GM19455 (cell line): Measurements from ENCODE around the gene MRAP.

Experiments
- ATAC-seq: cut with Tn5 transposase; IDR thresholded peaks from one replicate; pipeline ENCODE4 v1.9.1; 2021; ENCODE audit not compliant: unreplicated experiment

Gene MRAP

GRCh38 chr21:32321480-32321879 is 22.8 kb downstream of the MRAP start:
- ATAC-seq, result no peak

- no peak for ATAC-seq
These were observed 23.4 kb downstream of the MRAP start for GRCh38 chr21:32322103-32322502.

GRCh38 chr21:32322676-32323075 is 24.0 kb downstream of the MRAP start:
- no peak for ATAC-seq

- no peak for ATAC-seq
These were observed 27.1 kb downstream of the MRAP start for GRCh38 chr21:32325706-32326105.

GRCh38 chr21:32328595-32328994 is 29.9 kb downstream of the MRAP start:
- no peak for ATAC-seq

GRCh38 chr21:32329331-32329730 is 30.7 kb downstream of the MRAP start:
- no peak for ATAC-seq

- no peak for ATAC-seq
These were observed 31.1 kb downstream of the MRAP start for GRCh38 chr21:32329776-32330175.

GRCh38 chr21:32330784-32331311 is 32.2 kb downstream of the MRAP start:
- no peak for ATAC-seq

GRCh38 chr21:32331444-32332305 is 33.0 kb downstream of the MRAP start:
- no peak for ATAC-seq

GRCh38 chr21:32332463-32332951 is 33.9 kb downstream of the MRAP start:
- ATAC-seq, result no peak

GRCh38 chr21:32333953-32334673 is 35.5 kb downstream of the MRAP start:
- no peak for ATAC-seq

GRCh38 chr21:32334980-32335531 is 36.4 kb downstream of the MRAP start:
- ATAC-seq, result no peak

GRCh38 chr21:32335601-32336575 is 37.2 kb downstream of the MRAP start:
- ATAC-seq, result no peak

- ATAC-seq, result no peak
These were observed 38.1 kb downstream of the MRAP start for GRCh38 chr21:32336711-32337110.

GRCh38 chr21:32337206-32337605 is 38.6 kb downstream of the MRAP start:
- no peak for ATAC-seq

- ATAC-seq, result no peak
These were observed 39.7 kb downstream of the MRAP start for GRCh38 chr21:32338209-32338921.

GRCh38 chr21:32340863-32341848 is 42.5 kb downstream of the MRAP start:
- no peak for ATAC-seq

GRCh38 chr21:32346951-32347350 is 48.3 kb downstream of the MRAP start:
- no peak for ATAC-seq

GRCh38 chr21:32347351-32347750 is 48.7 kb downstream of the MRAP start:
- no peak for ATAC-seq
